LNCaP clone FGC (cell line): ENCODE data around the gene NDST3.
"Not testable (repeated sequence)": the region's sequence is repeated elsewhere in the genome, so short reads cannot be mapped to it uniquely, and the experiment has no call there.

ENCODE experiments used
- DNase-seq: peaks from one replicate; pipeline ENCODE4 v3.0.0-alpha.2; 2011; ENCODE audit warnings: low read depth
- H3K4me3 ChIP-seq: 2 replicates; pipeline ENCODE4 v1.5.1; 2011; ENCODE audit warnings: mild to moderate bottlenecking, low read depth, low read length, control low read depth
- TF ChIP-seq, protein P1 (sequence below): IDR thresholded peaks from 2 replicates; pipeline ENCODE4 v1.5.1; 2012; ENCODE audit warnings: mild to moderate bottlenecking; ENCODE audit not compliant: control insufficient read depth, insufficient read depth; ENCODE audit errors: extremely low read depth

The NDST3 gene

DNA sequence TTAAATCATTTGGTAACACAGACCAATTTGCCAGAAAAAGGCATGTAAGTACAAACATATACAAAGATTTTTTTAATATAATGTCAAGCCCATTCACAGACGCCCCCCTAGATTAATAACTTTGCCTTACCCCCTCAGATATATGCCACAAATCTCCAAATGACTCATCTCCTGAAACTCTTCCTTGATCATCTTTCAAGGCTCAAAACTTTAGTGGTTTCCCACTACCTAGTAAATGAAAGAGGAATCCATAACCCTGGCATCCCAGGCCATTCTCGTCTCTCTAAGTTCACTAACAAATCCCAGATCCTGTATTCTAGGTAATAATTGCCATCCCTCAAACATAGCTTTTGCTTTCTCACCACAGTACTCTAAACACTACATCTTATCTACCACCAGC, 256.7 kb downstream of the NDST3 start:
- no peak for DNase-seq
- TF ChIP-seq, protein P1, sequence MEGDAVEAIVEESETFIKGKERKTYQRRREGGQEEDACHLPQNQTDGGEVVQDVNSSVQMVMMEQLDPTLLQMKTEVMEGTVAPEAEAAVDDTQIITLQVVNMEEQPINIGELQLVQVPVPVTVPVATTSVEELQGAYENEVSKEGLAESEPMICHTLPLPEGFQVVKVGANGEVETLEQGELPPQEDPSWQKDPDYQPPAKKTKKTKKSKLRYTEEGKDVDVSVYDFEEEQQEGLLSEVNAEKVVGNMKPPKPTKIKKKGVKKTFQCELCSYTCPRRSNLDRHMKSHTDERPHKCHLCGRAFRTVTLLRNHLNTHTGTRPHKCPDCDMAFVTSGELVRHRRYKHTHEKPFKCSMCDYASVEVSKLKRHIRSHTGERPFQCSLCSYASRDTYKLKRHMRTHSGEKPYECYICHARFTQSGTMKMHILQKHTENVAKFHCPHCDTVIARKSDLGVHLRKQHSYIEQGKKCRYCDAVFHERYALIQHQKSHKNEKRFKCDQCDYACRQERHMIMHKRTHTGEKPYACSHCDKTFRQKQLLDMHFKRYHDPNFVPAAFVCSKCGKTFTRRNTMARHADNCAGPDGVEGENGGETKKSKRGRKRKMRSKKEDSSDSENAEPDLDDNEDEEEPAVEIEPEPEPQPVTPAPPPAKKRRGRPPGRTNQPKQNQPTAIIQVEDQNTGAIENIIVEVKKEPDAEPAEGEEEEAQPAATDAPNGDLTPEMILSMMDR = no peak
- no peak overlapping the region for H3K4me3 ChIP-seq

GRCh38 chr4:118296729-118297128, 262.4 kb downstream of the NDST3 start:
- H3K4me3 ChIP-seq = no peak overlapping the region
- TF ChIP-seq, protein P1 = no peak
- DNase-seq = no peak

- H3K4me3 ChIP-seq, DNase-seq: not testable (repeated sequence)
These were observed 265.3 kb downstream of the NDST3 start for GRCh38 chr4:118299619-118300018.

- DNase-seq = no peak
- no peak overlapping the region for H3K4me3 ChIP-seq
- TF ChIP-seq, protein P1 = no peak
These were observed 273.4 kb downstream of the NDST3 start for GRCh38 chr4:118307643-118308042.
